ENCODE measurements around the gene CDH23.

The CDH23 gene

DNA sequence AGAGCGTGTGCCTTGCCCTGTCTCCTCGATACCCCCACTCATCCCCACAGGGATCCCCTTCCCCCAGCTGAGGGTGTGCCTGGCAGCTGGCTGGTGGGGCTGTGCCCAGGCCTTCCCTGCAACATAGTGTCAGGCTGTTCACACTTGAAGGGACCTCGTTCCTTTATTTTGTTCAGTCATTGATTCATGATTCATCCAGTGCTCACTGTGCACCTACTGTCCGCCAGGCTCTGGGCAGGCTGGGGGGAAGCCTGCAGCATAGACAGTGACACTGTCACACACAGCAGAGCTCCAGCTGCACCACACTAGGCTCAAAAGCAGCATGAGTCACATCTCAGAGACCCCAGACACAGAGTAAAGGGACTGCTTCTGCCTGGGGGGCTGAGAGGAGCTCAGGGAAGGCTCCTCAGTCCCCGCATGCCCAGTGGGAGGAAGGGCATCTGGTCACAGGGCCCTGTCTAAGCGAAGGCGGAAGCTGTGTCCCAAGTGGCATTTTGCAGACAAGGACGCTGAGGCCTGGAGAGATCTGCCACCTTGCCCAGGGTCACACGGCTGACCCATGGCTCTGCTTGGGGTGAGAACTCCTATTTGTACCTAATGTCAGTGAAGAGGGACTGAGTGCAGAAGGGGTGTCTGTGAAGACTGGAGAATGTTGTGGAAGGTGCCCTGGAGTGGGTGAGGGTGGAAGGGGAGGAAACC lies 27.9 kb downstream of the CDH23 start:
- H3K4me3 ChIP-seq (ENCODE audit: low read depth, low read length): no peak overlapping the region
- in situ Hi-C loops (cut with HindIII; ENCODE audit: low sequenced_read_pairs): no loop called here
- DNase-seq (ENCODE audit: low read depth, low spot score): no peak
- TF ChIP-seq, protein P1, sequence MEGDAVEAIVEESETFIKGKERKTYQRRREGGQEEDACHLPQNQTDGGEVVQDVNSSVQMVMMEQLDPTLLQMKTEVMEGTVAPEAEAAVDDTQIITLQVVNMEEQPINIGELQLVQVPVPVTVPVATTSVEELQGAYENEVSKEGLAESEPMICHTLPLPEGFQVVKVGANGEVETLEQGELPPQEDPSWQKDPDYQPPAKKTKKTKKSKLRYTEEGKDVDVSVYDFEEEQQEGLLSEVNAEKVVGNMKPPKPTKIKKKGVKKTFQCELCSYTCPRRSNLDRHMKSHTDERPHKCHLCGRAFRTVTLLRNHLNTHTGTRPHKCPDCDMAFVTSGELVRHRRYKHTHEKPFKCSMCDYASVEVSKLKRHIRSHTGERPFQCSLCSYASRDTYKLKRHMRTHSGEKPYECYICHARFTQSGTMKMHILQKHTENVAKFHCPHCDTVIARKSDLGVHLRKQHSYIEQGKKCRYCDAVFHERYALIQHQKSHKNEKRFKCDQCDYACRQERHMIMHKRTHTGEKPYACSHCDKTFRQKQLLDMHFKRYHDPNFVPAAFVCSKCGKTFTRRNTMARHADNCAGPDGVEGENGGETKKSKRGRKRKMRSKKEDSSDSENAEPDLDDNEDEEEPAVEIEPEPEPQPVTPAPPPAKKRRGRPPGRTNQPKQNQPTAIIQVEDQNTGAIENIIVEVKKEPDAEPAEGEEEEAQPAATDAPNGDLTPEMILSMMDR (IDR thresholded peaks at IDR 0.05; ENCODE audit: low read depth, low read length): no peak

DNA sequence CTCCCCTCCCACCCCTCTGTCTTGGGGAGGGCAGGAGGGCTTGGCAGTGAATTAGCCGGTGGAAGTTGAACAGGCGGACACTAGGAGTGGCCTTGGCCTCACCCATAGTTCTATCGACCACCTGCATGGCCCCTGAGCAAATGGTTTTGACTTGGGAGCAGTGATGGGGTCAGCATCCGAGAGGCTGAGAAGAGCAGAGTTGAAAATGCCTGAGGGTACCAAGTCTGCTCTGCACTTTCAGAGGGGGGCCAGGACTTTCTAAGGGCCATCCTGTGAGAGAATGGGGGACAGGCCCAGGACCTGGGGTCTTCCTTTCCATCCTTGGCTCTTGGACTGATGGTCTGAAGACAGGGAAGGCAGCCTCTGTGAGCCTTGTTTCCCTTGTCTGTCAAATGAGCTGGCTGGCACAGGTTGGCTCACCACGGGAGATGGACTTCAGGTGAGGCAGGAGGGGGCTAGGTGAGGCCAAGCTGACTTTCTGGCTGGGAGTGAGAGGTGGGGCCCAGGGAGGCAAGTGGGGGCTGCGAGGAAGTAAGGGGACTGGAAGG lies 29.4 kb downstream of the CDH23 start:
- TF ChIP-seq, protein P1 (IDR thresholded peaks at IDR 0.05; ENCODE audit: low read depth, low read length): no peak
- H3K4me3 ChIP-seq (ENCODE audit: low read depth, low read length): no peak overlapping the region
- no peak for DNase-seq (ENCODE audit: low read depth, low spot score)
- in situ Hi-C loops (cut with HindIII; ENCODE audit: low sequenced_read_pairs): no loop called here

DNA sequence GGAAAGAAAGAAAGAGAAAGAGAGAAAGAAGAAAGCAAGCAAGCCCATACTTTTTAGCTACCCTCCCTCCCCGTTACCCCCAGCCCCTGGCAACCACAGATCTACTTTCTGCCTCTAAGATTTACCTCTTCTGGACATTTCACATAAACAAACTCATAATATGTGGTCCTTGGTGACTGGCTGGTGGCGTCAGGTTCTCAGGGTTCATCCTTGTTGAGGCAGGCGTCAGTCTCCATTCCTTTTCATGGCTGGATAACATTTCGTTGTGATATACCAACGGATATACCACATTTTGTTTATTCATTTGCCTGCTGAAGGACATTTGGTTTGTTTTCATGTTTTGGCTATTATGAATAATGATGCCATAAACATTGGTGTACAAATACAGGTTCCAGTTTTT lies 30.5 kb downstream of the CDH23 start:
- H3K4me3 ChIP-seq (ENCODE audit: low read depth, low read length): no peak overlapping the region
- DNase-seq (ENCODE audit: low read depth, low spot score): no peak
- in situ Hi-C loops (cut with HindIII; ENCODE audit: low sequenced_read_pairs): no loop called here
- TF ChIP-seq, protein P1 (IDR thresholded peaks at IDR 0.05; ENCODE audit: low read depth, low read length): no peak

DNA sequence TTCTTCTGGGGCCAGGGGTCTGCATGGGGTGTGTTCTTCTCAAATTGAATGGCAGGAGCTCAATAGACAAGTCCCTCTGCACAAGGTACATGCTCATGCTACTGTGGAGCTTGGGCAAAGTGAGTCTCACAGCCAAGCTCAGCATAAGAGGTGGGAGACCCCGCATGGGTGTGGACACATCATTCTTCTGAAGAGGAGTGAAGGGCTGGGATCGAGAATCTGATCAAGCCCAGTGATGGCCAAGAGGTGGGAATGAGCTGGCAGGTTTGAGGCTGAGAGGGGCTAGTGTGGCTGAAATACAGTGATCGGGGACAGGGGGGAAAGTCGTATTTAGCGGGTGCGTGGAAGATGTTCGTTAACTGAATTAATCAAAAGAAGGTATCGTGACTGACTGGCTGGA lies 32.6 kb downstream of the CDH23 start:
- in situ Hi-C loops (cut with HindIII; ENCODE audit: low sequenced_read_pairs): no loop called here
- TF ChIP-seq, protein P1 (IDR thresholded peaks at IDR 0.05; ENCODE audit: low read depth, low read length): no peak
- DNase-seq (ENCODE audit: low read depth, low spot score): no peak
- no peak overlapping the region for H3K4me3 ChIP-seq (ENCODE audit: low read depth, low read length)

DNA sequence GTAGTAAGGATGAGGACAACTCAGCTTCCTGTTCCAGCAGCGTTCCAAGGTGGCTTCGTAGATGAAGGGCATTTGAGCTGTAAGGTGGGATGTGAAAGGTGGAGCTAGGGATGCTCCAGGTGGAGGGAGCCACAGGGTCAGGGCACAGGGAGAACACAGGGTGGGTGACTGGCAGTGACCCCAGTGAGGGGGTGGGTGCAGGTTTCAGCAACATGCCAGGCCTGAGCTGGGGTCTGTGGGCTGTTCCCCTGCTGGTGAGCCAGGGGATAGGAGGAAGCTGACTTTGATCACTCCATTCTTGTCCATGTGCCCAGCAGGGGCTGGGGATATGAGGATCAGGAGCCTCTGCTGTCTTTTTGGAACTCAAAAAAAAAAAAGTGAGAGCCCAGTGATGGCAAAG lies 33.2 kb downstream of the CDH23 start:
- TF ChIP-seq, protein P1 (IDR thresholded peaks at IDR 0.05; ENCODE audit: low read depth, low read length): peak; percentile 25
- H3K4me3 ChIP-seq (ENCODE audit: low read depth, low read length): no peak overlapping the region
- in situ Hi-C loops (cut with HindIII; ENCODE audit: low sequenced_read_pairs): no loop called here
- DNase-seq (ENCODE audit: low read depth, low spot score): no peak

DNA sequence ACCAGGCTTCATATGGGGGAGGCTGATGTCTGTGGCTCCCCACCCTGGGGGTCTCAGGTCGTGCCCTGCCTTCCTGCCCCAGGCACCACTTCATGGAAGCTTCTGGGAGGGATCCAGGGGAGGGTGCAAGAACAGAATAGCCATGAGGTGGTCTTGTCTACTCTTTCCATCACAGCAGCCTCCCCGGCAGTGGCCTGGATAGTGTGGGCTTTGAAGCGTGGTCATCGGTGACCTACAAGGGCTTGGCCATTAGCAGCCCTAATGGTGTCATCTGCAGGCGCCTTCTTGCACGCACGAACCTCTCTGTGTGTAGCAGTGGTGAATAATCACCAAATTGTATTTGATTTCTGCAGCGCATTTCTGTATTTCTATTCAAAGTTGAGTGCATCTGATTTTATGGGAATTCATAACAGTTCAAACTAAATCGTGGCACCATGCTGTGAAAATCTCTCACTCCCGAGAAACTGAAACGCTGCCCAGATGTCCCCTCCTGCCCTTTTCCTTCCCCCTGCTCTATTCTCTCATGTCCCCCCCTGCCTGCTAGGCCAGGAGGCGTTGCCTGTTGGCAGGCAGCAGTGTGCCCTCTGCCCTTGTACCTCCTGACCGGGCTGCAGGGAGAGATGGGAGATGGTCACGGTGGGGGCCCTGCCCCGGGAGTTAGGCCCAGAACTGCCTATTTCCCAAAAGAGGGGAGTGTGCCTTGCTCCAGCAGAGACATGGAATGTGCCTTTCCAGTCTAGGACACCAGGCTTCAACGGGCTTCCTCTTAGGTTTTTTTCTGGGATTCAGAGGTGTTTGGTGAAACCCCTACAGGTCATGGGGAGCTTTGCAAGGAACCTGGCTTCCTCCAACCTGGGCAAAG lies 34.8 kb downstream of the CDH23 start:
- DNase-seq (ENCODE audit: low read depth, low spot score): no peak
- no peak overlapping the region for H3K4me3 ChIP-seq (ENCODE audit: low read depth, low read length)
- in situ Hi-C loops (cut with HindIII; ENCODE audit: low sequenced_read_pairs): no loop called here
- TF ChIP-seq, protein P1 (IDR thresholded peaks at IDR 0.05; ENCODE audit: low read depth, low read length): peak; percentile 6

All from astrocyte of the spinal cord (primary cell).